Transverse colon (tissue), 4 donors: ENCODE data around the gene BRCC3. TPM values are rescaled to one million over a fixed set of nuclear protein-coding genes. Genes with fewer than 3 reads are reported as not detected.

Source experiments
- DNase-seq: peaks from one replicate; pipeline ENCODE4 v3.0.0-alpha.2; 2019
- H3K27ac ChIP-seq, 4 donors: fragments of 200-600 bp; sonication (generic); 2 replicates each; pipeline ENCODE4 v1.5.1; 2016 to 2018; ENCODE audit warnings: inconsistent platforms in 4 of 4
- H3K27me3 ChIP-seq: fragments of 200-600 bp; sonication (generic); 2 replicates; pipeline ENCODE4 v1.5.1; 2017; ENCODE audit warnings: inconsistent platforms
- H3K36me3 ChIP-seq, 4 donors: fragments of 200-600 bp; sonication (generic); 2 replicates each; pipeline ENCODE4 v1.5.1; 2017 to 2019; ENCODE audit warnings: inconsistent platforms in 4 of 4
- H3K4me1 ChIP-seq, 4 donors: fragments of 200-600 bp; sonication (generic); 2 replicates each; pipeline ENCODE4 v1.5.1; 2017 to 2020; ENCODE audit warnings: inconsistent platforms in 4 of 4
- H3K4me3 ChIP-seq, 4 donors: fragments of 200-600 bp; sonication (generic); 1 replicate in 1 of 4; 2 replicates in 3 of 4; pipeline versions ENCODE4 v1.5.1 to v1.6.1; 2017 to 2019; ENCODE audit warnings: inconsistent platforms in 4 of 4
- H3K9me3 ChIP-seq, 2 donors: fragments of 200-600 bp; sonication (generic); 2 replicates each; pipeline ENCODE4 v1.5.1; 2017 to 2019; ENCODE audit warnings: inconsistent platforms in 2 of 2
- EP300 ChIP-seq: sonication (generic); formaldehyde crosslinking; IDR thresholded peaks from one replicate; pipeline ENCODE4 v1.6.1; 2017; ENCODE audit warnings: antibody characterized with exemption, low read depth
- POLR2A ChIP-seq: fragments of 450-650 bp; IDR thresholded peaks from one replicate; pipeline ENCODE4 v1.6.1; 2016; ENCODE audit warnings: antibody characterized with exemption, mild to moderate bottlenecking, moderate library complexity
- POLR2AphosphoS5 ChIP-seq, 3 donors: sonication (generic); formaldehyde crosslinking; IDR thresholded peaks; one replicate each; pipeline ENCODE4 v1.6.1; 2016; ENCODE audit warnings: antibody characterized with exemption in 3 of 3
- WGBS, 2 donors: methylation state at CpG; one replicate each; pipeline ENCODE4 v1.1.5; 2018; ENCODE audit warnings: low coverage in 1 of 2; 5-methylcytosine and 5-hydroxymethylcytosine counted together
- in situ Hi-C, 4 donors: fragments of 200-750 bp; cut with MboI; loops; one replicate each; pipeline versions ENCODE4 v1.15.0 to v1.15.1; 2017; ENCODE audit warnings: low sequenced_read_pairs in 3 of 4, low pct_ligation_motif_present in 1 of 4, low pct_unique_long_range_greater_than_20kb in 1 of 4
- intact Hi-C: fragments of 100-400 bp; cut with DNase I; formaldehyde crosslinking; loops from one replicate; pipeline ENCODE4 v1.15.1; 2023; ENCODE audit warnings: low total_unique reads
- total RNA-seq, 4 donors: library from RNA; depleted of rRNA; stranded (reverse); fragments of >200 nt; gene quantifications; one replicate each; pipeline ENCODE4 v1.1.0, GENCODE V29; 2016
- TF ChIP-seq, protein P1 (sequence below), 5 experiments: fragments of 200-600 bp in 3 of 5; fragments of 450-650 bp in 2 of 5; sonication (generic) in 3 of 5; IDR thresholded peaks; 1 replicate in 2 of 5; 2 replicates in 3 of 5; pipeline ENCODE4 v1.5.1; 2016 to 2017; ENCODE audit warnings: antibody characterized with exemption in 5 of 5, inconsistent platforms in 3 of 5, mild to moderate bottlenecking in 2 of 5, moderate library complexity in 1 of 5

BRCC3 gene
- total RNA-seq, 4 donors from 2014 or later: 17.3 to 34.2 (median 19.1) TPM

DNA sequence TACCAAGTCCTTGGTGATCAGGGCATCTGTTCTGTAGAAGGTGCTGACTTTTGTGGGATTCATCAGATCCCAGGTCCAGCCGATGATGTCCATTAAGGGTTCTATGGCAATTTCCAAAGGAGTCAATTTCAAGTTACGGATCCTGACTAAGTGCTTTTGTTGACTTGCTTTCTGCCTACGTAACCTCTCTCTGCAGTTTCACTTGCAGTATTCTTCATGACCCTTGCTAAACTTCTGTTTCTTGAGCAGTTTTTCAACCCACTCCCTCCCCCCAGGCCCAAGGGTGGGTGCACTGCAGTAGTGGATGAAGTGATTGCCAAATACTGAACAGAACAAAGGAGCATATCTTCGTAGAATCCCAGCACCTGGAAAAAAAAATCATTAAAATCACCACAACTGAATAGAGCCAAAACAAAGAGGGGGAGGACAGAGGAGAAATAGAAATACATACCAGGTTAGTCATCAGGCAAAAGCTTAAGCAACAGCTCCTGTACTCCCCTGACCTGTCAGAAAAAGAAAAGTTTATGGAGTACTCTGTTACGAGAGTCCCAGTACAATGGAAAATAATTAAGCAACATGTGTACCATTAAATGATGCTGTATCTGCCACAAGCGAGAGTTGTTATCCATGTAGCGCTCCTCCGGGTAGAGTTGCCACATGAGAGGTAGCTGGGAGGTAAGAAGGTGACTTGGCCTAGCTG lies 6.1 kb upstream of the BRCC3 start:
- intact Hi-C loops (no loop called here), in situ Hi-C loops (loop anchor here in 2 of 4 donors (10.0 kb wide), 1 partner anchor 80 kb away; no protein-coding TSS in a partner anchor)
- no peak for DNase-seq
- TF ChIP-seq POLR2A: no peak
- TF ChIP-seq EP300: no peak
- TF ChIP-seq, protein P1, sequence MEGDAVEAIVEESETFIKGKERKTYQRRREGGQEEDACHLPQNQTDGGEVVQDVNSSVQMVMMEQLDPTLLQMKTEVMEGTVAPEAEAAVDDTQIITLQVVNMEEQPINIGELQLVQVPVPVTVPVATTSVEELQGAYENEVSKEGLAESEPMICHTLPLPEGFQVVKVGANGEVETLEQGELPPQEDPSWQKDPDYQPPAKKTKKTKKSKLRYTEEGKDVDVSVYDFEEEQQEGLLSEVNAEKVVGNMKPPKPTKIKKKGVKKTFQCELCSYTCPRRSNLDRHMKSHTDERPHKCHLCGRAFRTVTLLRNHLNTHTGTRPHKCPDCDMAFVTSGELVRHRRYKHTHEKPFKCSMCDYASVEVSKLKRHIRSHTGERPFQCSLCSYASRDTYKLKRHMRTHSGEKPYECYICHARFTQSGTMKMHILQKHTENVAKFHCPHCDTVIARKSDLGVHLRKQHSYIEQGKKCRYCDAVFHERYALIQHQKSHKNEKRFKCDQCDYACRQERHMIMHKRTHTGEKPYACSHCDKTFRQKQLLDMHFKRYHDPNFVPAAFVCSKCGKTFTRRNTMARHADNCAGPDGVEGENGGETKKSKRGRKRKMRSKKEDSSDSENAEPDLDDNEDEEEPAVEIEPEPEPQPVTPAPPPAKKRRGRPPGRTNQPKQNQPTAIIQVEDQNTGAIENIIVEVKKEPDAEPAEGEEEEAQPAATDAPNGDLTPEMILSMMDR (IDR thresholded peaks at IDR 0.05): no peak
- TF ChIP-seq POLR2AphosphoS5 (IDR thresholded peaks at IDR 0.05): no peak
- Histone ChIP-seq H3K27ac (no peak overlapping the region), H3K27me3 (no peaks in the 10 kb centered on the region), H3K4me3 (no peak overlapping the region), H3K36me3 (no peaks in the 10 kb centered on the region), H3K4me1 (peaks cover 0 to 16% (median 0%) of the 10 kb centered on the region in 4 donors), H3K9me3 (no peaks in the 10 kb centered on the region)
- WGBS, 2 donors: 88% methylated on average over 8 of the region's 8 CpGs; no CpG with 5 or more reads in 1 of the 2 donors

DNA sequence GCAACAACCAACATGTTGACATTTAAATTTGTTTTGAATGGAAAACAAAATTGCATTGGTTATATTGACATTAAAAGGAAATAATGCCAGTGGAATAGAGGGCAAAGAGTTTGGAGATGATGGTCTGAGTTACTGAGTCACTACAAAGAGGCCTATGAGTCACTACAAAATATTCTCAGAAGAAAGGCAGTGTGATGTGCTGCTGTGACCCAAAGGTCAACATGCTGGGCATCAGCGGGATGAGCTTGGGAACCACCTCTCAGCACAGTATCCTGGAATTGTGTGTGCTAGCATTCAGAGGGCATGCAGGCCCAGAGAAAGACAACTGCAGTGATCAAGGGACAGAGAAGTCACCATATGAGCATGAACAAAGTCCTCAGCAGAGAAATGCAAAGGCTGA lies 3.1 kb upstream of the BRCC3 start:
- H3K36me3 ChIP-seq: no peaks in the 10 kb centered on the region
- H3K27ac ChIP-seq: no peak overlapping the region
- TF ChIP-seq, protein P1 (IDR thresholded peaks at IDR 0.05): no peak
- no peak for TF ChIP-seq EP300
- TF ChIP-seq POLR2AphosphoS5 (IDR thresholded peaks at IDR 0.05): no peak
- no peak for TF ChIP-seq POLR2A
- peaks cover 0 to 29% (median 4%) of the 10 kb centered on the region in 4 donors for H3K4me1 ChIP-seq
- DNase-seq: no peak
- no peak overlapping the region for H3K4me3 ChIP-seq
- no peaks in the 10 kb centered on the region for H3K27me3 ChIP-seq
- in situ Hi-C loops: loop anchor here in 2 of 4 donors (10.0 kb wide), 1 partner anchor 83 kb away; no protein-coding TSS in a partner anchor
- H3K9me3 ChIP-seq: no peaks in the 10 kb centered on the region
- 60% methylated on average over 1 of the region's 1 CpG; no CpG with 5 or more reads in 1 of the 2 donors for WGBS, 2 donors
- intact Hi-C loops: no loop called here

DNA sequence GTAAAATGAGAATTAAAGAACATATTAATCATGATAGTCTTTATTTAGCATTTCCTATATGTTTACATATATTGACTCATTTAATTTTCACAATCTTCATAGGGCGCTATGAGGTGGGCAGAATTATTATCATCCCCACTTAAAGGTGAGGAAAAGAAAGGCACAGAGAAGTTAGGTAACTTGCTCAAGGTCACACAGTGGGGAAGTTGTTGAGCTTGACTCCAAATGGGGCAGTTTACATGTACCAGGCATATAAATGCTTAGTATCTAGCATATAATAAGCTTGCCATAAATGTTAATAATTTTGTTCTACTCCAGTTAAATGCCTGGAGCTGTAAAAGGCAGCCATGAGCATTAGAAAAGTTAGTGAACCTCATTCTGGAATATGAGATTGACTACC lies 1.9 kb upstream of the BRCC3 start:
- intact Hi-C loops: no loop called here
- 65% methylated on average over 1 of the region's 1 CpG; no CpG with 5 or more reads in 1 of the 2 donors for WGBS, 2 donors

DNA sequence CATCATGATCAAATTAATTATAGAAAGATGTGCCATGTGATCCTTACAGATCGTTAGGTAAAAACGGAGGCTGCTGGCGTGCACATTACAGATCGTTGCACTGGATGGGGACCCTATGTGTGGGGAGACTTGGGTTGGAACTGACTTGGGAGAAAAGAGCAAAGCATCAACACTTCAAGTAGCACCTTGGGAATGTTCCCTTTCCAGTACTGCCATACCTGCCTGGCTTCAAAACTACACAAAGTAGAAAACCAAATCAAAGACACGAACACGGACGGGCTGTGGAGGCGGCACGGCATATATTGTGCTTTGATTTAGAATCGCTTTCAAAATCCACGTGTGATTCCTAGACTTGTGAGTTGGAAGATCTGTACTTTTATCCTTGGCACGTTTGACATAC lies 1.3 kb upstream of the BRCC3 start:
- no peak for DNase-seq
- intact Hi-C loops (no loop called here), in situ Hi-C loops (no loop called here)
- TF ChIP-seq POLR2AphosphoS5 (IDR thresholded peaks at IDR 0.05) (no peak), EP300 (no peak), POLR2A (no peak)
- TF ChIP-seq, protein P1 (IDR thresholded peaks at IDR 0.05): no peak
- Histone ChIP-seq H3K27ac (peak overlapping the region; percentile 85 to 91 (median 89)), H3K4me3 (peak overlapping the region in 3 of 4 donors; percentile 45 to 61 (median 56)), H3K27me3 (no peaks in the 10 kb centered on the region), H3K36me3 (no peaks in the 10 kb centered on the region), H3K4me1 (peaks cover 0 to 30% (median 4%) of the 10 kb centered on the region in 4 donors), H3K9me3 (no peaks in the 10 kb centered on the region)
- 0 to 45% methylated on average over 1 to 12 of the region's 12 CpGs for WGBS, 2 donors

More for the DNA sequence above, 1.9 kb upstream of the BRCC3 start:
- Histone ChIP-seq H3K36me3 (no peaks in the 10 kb centered on the region), H3K4me3 (peak overlapping the region in 1 of 4 donors; percentile 61), H3K4me1 (peaks cover 0 to 30% (median 4%) of the 10 kb centered on the region in 4 donors), H3K9me3 (no peaks in the 10 kb centered on the region), H3K27me3 (no peaks in the 10 kb centered on the region), H3K27ac (no peak overlapping the region)
- DNase-seq: no peak
- TF ChIP-seq EP300 (no peak), POLR2A (no peak), POLR2AphosphoS5 (IDR thresholded peaks at IDR 0.05) (no peak)
- TF ChIP-seq, protein P1 (IDR thresholded peaks at IDR 0.05): no peak
- in situ Hi-C loops: loop anchor here in 2 of 4 donors (10.0 kb wide), 1 partner anchor 85 kb away; no protein-coding TSS in a partner anchor
